Omental fat pad (tissue), 4 donors: ENCODE measurements around the gene YWHAE. TPM values are rescaled to one million over a fixed set of nuclear protein-coding genes. Genes with fewer than 3 reads are reported as not detected.
"Not testable (repeated sequence)": the region's sequence is repeated elsewhere in the genome, so short reads cannot be mapped to it uniquely, and the experiment has no call there.

Source experiments
- ATAC-seq: fragments of 150-250 bp; one replicate; pipeline ENCODE4 v1.9.1; 2016; ENCODE audit warnings: mild to moderate bottlenecking, moderate library complexity; ENCODE audit not compliant: low FRiP score
- DNase-seq: peaks from one replicate; pipeline ENCODE4 v3.0.0-alpha.2; 2019; ENCODE audit warnings: low spot score
- CTCF ChIP-seq, 3 donors: fragments of 450-650 bp; IDR thresholded peaks; one replicate each; pipeline ENCODE4 v1.5.1; 2016 to 2017; ENCODE audit warnings: antibody characterized with exemption in 3 of 3, mild to moderate bottlenecking in 3 of 3, moderate library complexity in 2 of 3
- total RNA-seq, 4 donors: library from RNA; depleted of rRNA; stranded (reverse); fragments of >200 nt; gene quantifications; one replicate each; pipeline ENCODE4 v1.1.0, GENCODE V29; 2016

Gene YWHAE
- total RNA-seq, 4 donors from 2014 or later = 489 to 684 (median 635) TPM

- TF ChIP-seq CTCF (IDR thresholded peaks at IDR 0.05) = no peak
- no peak for ATAC-seq
- DNase-seq = no peak
Measured at GRCh38 chr17:1362065-1362848, 37.8 kb downstream of the YWHAE start.

GRCh38 chr17:1360975-1361374, 39.0 kb downstream of the YWHAE start:
- no peak for DNase-seq
- TF ChIP-seq CTCF (IDR thresholded peaks at IDR 0.05) = no peak
- ATAC-seq = no peak

GRCh38 chr17:1360315-1360714, 39.7 kb downstream of the YWHAE start:
- not testable (repeated sequence) for DNase-seq
- peak; percentile 63 for ATAC-seq

GRCh38 chr17:1354030-1354429, 46.0 kb downstream of the YWHAE start:
- no peak for ATAC-seq

GRCh38 chr17:1352530-1352929, 47.5 kb downstream of the YWHAE start:
- not testable (repeated sequence) for ATAC-seq, DNase-seq

More at GRCh38 chr17:1354030-1354429, 46.0 kb downstream of the YWHAE start:
- no peak for DNase-seq
- no peak for TF ChIP-seq CTCF (IDR thresholded peaks at IDR 0.05)

GRCh38 chr17:1351971-1352370, 48.1 kb downstream of the YWHAE start:
- no peak for TF ChIP-seq CTCF (IDR thresholded peaks at IDR 0.05)

GRCh38 chr17:1351275-1351674, 48.7 kb downstream of the YWHAE start:
- no peak for ATAC-seq
- no peak for TF ChIP-seq CTCF (IDR thresholded peaks at IDR 0.05)

More at GRCh38 chr17:1351971-1352370, 48.1 kb downstream of the YWHAE start:
- DNase-seq (no peak), ATAC-seq (no peak)

GRCh38 chr17:1347589-1348323, 52.3 kb downstream of the YWHAE start:
- no peak for ATAC-seq
- TF ChIP-seq CTCF (IDR thresholded peaks at IDR 0.05) = no peak
- DNase-seq = no peak

More at GRCh38 chr17:1351275-1351674, 48.7 kb downstream of the YWHAE start:
- no peak for DNase-seq
